ENCODE measurements around the gene C5AR2.
"Not testable (repeated sequence)": the region's sequence is repeated elsewhere in the genome, so short reads cannot be mapped to it uniquely, and the experiment has no call there.

Gene C5AR2

DNA sequence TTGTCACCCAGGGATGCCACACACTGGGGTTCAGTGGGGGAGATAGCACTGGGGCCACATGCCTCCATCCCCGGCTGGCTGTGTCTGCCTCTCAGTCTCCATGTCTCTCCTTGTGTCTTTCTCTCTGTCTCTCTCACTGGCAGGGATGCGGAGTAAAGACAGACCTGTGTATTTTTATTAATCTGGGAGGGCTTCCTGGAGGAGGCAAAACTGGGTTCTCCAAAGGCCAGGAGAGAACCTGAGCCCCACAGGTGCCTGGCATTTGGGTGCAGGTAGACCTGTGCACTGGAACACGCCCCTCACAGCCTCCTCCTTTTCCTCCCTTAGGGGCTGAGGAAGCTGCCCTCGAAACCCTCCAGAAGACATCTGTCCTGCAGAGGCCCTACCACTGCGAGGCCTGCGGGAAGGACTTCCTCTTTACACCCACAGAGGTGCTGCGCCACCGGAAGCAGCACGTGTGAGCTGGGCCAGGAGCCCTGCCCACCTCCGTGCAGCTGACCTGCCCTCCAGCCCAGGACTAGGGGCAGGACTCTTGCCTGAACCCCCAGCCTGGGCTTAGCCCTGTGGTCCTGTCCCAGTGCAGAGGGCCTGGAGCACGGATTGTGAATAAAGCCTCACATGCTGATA is 49.8 kb downstream of the C5AR2 start:
- Histone ChIP-seq H3K4me1 (ENCODE audit: insufficient read depth, poor library complexity, severe bottlenecking) (no peaks in the 10 kb centered on the region), H3K27me3 (ENCODE audit: insufficient read depth, poor library complexity, severe bottlenecking) (no peaks in the 10 kb centered on the region), H3K9me3 (ENCODE audit: severe bottlenecking) (no peaks in the 10 kb centered on the region), H3K36me3 (ENCODE audit: low read depth) (peaks cover 17% of the 10 kb centered on the region), H3K4me3 (ENCODE audit: severe bottlenecking) (no peak overlapping the region), H3K27ac (ENCODE audit: poor library complexity, severe bottlenecking) (no peak overlapping the region)
- DNase-seq (ENCODE audit: low spot score): no peak
- no peak for TF ChIP-seq CTCF (IDR thresholded peaks at IDR 0.05; ENCODE audit: poor library complexity, severe bottlenecking)
- ATAC-seq (ENCODE audit: low read depth): no peak

GRCh38 chr19:47383890-47384289 is 51.9 kb downstream of the C5AR2 start:
- peaks cover 15% of the 10 kb centered on the region for H3K36me3 ChIP-seq (ENCODE audit: low read depth)
- not testable (repeated sequence) for DNase-seq (ENCODE audit: low spot score); H3K27ac ChIP-seq (ENCODE audit: poor library complexity, severe bottlenecking); H3K9me3 ChIP-seq (ENCODE audit: severe bottlenecking); H3K4me1 ChIP-seq (ENCODE audit: insufficient read depth, poor library complexity, severe bottlenecking); ATAC-seq (ENCODE audit: low read depth); H3K27me3 ChIP-seq (ENCODE audit: insufficient read depth, poor library complexity, severe bottlenecking); H3K4me3 ChIP-seq (ENCODE audit: severe bottlenecking)

- not testable (repeated sequence) for H3K4me1 ChIP-seq (ENCODE audit: insufficient read depth, poor library complexity, severe bottlenecking); H3K27ac ChIP-seq (ENCODE audit: poor library complexity, severe bottlenecking); H3K27me3 ChIP-seq (ENCODE audit: insufficient read depth, poor library complexity, severe bottlenecking); H3K9me3 ChIP-seq (ENCODE audit: severe bottlenecking); ATAC-seq (ENCODE audit: low read depth); H3K4me3 ChIP-seq (ENCODE audit: severe bottlenecking); DNase-seq (ENCODE audit: low spot score)
- H3K36me3 ChIP-seq (ENCODE audit: low read depth): peaks cover 15% of the 10 kb centered on the region
These were observed 52.6 kb downstream of the C5AR2 start for GRCh38 chr19:47384533-47384932.

GRCh38 chr19:47386582-47386981 is 54.6 kb downstream of the C5AR2 start:
- not testable (repeated sequence) for H3K4me1 ChIP-seq (ENCODE audit: insufficient read depth, poor library complexity, severe bottlenecking); H3K36me3 ChIP-seq (ENCODE audit: low read depth); H3K9me3 ChIP-seq (ENCODE audit: severe bottlenecking); ATAC-seq (ENCODE audit: low read depth); DNase-seq (ENCODE audit: low spot score); H3K27me3 ChIP-seq (ENCODE audit: insufficient read depth, poor library complexity, severe bottlenecking); H3K4me3 ChIP-seq (ENCODE audit: severe bottlenecking); H3K27ac ChIP-seq (ENCODE audit: poor library complexity, severe bottlenecking)

DNA sequence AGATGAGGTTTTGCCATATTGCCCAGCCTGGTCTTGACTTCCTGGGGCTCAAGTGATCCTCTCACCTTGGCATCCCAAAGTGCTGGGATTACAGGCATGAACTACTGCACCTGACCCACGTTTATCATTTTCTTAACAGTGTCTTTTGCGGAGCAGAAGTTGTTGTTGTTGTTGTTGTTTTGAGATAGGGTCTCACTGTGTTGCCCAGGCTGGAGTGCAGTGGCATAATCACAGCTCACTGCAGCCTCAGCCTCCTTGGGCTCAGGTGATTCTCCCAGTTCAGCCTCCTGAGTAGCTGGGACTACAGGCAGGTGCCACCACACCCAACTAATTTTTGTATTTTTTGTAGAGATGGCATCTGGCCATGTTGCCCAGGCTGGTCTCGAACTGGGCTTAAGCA is 55.6 kb downstream of the C5AR2 start:
- not testable (repeated sequence) for H3K36me3 ChIP-seq (ENCODE audit: low read depth); H3K4me1 ChIP-seq (ENCODE audit: insufficient read depth, poor library complexity, severe bottlenecking); H3K9me3 ChIP-seq (ENCODE audit: severe bottlenecking); H3K4me3 ChIP-seq (ENCODE audit: severe bottlenecking); H3K27me3 ChIP-seq (ENCODE audit: insufficient read depth, poor library complexity, severe bottlenecking); H3K27ac ChIP-seq (ENCODE audit: poor library complexity, severe bottlenecking); DNase-seq (ENCODE audit: low spot score); ATAC-seq (ENCODE audit: low read depth)

DNA sequence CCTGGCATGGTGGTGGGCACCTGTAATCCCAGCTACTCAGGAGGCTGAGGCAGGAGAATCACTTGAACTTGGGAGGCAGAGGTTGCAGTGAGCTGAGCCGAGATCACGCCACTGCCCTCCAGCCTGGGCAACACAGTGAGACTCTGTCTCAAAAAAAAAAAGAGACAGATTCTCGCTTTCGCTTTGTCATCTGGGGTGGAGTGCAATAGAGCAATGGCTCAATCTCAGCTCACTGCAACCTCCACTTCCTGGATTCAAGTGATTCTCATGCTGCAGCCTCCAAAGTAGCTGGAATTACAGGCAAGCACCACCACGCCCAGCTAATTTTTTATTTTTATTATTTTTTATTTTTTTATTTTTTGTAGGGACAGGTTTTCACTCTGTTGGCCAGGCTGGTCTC is 56.7 kb downstream of the C5AR2 start:
- H3K4me3 ChIP-seq (ENCODE audit: severe bottlenecking); H3K27me3 ChIP-seq (ENCODE audit: insufficient read depth, poor library complexity, severe bottlenecking); H3K27ac ChIP-seq (ENCODE audit: poor library complexity, severe bottlenecking); H3K36me3 ChIP-seq (ENCODE audit: low read depth); H3K9me3 ChIP-seq (ENCODE audit: severe bottlenecking); ATAC-seq (ENCODE audit: low read depth); DNase-seq (ENCODE audit: low spot score); H3K4me1 ChIP-seq (ENCODE audit: insufficient read depth, poor library complexity, severe bottlenecking): not testable (repeated sequence)

DNA sequence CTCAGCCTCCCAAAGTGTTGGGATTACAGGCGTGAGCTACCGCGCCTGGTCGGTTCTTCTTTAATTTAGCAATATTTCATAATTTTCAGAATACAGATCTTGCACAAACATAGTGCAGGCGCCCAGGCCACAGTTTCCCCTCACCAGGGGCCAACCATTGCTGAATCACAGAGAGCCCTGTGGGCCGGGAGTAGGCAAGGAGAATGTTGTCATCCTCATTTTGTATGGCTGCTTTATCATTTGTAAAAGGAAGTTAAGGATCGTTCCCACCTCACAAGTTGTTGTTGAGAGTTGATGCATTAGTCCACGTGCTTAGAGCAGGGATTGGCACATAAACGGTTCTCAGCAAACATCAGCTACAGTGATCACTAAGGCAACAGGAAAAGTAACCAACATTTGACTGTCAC is 57.2 kb downstream of the C5AR2 start:
- no peaks in the 10 kb centered on the region for H3K36me3 ChIP-seq (ENCODE audit: low read depth)
- H3K27ac ChIP-seq (ENCODE audit: poor library complexity, severe bottlenecking): no peak overlapping the region
- DNase-seq (ENCODE audit: low spot score): no peak
- H3K27me3 ChIP-seq (ENCODE audit: insufficient read depth, poor library complexity, severe bottlenecking): no peaks in the 10 kb centered on the region
- no peaks in the 10 kb centered on the region for H3K4me1 ChIP-seq (ENCODE audit: insufficient read depth, poor library complexity, severe bottlenecking)
- H3K4me3 ChIP-seq (ENCODE audit: severe bottlenecking): no peak overlapping the region
- no peak for ATAC-seq (ENCODE audit: low read depth)
- no peaks in the 10 kb centered on the region for H3K9me3 ChIP-seq (ENCODE audit: severe bottlenecking)
- no peak for TF ChIP-seq CTCF (IDR thresholded peaks at IDR 0.05; ENCODE audit: poor library complexity, severe bottlenecking)

All from RWPE2 (cell line).